HL-60/S4 treated with phorbol 12-myristate 13-acetate at 8.2 ng/mL for 4 days and 3 days (cell line): ENCODE data around the gene HES3.

Experiments
- in situ Hi-C: fragments of 300-500 bp; cut with MboI; formaldehyde crosslinking; loops from 2 replicates; pipeline ENCODE4 v1.15.0; 2022; ENCODE audit warnings: low sequenced_read_pairs

HES3 gene

DNA sequence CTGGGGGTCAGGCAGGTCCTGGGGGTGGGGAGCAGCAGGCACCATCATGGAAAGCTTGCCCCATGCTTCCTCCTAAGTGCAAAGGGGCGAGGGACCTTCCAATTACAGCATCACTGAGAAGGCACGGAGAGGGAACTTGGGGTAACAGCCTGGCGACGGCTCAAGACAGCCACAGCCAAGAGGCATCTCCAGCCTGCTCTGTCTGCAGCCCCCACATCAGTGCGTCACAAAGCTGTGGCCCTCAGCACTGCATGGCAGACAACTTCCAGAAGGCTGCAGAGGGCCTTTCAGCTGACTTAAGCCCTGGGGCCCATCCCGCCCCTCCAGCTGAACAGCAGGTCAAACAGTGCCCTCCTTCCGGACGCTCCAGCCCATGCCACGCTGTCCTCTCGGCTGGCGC lies 30.1 kb downstream of the HES3 start:
- in situ Hi-C loops = loop anchor here (25.0 kb wide), 1 partner anchor 138 kb away; the partner anchor contains the start of genes ESPN and HES2

DNA sequence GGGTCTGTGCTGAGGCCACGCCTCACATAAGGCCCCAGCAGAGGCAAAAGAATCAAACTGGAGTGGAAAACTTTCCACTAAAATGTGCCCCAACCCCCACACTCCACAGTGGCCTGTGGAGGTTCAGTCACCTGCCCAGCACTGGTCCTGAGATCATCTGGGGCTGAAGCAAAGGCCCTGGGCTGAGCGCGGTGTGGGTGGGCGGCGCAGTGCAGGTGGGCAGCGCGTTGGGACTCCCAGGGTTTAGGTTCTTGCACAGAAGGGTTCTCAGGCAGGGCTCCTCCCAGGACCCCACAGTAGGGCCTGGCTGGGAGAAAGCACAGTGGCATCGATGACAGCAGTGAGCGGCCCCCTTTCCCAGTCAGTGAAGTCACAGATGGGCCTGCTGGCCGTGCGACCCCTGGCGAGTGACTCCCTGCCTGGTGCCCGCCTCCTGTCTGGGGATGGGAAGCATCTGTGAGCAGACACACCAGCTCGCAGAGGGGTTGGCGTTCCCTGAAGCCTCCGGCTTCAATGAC lies 30.7 kb downstream of the HES3 start:
- in situ Hi-C loops = loop anchor here (25.0 kb wide), 1 partner anchor 138 kb away; the partner anchor contains the start of genes ESPN and HES2

DNA sequence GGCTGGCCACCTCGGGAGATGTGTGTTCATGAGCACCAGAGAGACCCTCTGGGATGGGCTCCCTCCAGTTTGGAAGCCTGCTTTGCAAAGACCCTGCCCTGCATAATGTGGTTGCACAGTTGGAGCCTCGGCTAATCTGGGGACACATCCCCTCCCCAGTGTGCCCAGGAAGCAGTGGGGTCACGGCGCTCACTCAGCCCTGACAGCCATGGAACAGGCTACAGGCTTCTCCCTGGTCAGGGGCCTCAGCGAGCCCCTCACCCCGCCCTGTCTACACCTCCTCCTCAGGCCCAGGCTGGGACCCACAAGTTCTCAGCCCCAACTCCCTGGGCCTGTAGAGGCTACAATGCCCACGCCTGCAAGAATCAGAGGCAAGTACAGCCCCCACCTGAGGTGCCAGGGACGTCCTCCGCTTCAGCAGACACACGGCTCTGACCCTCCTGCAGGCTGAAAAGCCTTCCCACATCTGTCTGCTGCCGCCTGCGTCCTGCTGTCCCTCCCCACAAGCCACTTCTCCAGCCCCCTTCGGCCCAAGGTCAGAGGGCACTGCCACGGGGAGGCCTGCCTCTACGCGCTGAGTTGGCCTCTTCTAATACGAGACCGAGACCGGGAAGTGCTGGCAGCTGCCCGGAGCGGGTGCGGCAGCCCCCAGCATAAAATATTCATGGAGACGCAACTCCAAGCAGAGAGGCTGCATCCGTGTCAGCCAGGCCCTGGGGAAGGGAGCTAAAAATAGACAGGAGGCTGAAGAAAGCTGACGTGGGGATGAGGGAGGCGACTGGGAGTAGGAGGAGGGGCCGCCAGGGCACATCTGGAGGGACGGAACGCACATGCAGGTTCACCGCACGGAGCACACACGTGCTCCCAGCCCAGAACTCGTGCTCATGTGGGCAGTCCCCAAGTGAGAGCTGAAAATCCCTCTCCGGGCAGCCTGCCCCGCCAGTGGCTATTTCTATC lies 32.1 kb downstream of the HES3 start:
- in situ Hi-C loops = no loop called here

DNA sequence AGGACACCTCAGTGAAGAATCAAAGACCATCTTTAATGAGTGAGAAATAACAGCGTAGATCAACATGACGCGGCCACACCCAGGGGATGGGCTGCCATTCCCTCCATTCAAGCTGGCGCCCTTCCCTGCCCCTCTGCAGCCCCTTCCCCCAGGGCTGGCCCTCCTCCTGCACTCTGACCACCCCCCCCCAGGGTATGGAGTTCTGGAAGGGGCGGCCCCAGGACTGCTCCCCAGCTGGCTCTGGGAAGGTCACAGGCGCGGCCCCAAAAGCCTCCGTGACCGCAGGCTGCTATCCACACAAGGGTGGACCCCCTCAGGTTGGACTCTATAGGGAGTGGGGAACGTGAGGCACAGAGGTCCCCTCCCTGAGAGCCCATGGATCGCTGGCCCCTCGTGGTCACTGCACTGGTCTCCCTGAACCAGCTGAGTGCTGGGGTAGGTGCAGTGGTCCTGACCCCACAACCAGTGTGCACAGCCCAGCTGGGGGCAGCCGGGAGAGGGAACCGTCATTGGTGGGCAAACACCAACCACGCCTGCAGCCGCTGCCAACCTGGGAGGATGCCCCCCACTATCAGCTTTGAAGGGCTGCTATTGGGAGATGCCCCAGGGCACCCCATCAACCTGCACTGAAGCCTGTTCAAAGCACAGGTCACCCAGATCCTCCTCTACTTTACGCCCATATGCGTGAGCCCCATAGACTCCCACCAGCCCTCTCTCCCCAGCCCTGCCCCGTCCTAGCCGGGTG lies 33.0 kb downstream of the HES3 start:
- in situ Hi-C loops = no loop called here

DNA sequence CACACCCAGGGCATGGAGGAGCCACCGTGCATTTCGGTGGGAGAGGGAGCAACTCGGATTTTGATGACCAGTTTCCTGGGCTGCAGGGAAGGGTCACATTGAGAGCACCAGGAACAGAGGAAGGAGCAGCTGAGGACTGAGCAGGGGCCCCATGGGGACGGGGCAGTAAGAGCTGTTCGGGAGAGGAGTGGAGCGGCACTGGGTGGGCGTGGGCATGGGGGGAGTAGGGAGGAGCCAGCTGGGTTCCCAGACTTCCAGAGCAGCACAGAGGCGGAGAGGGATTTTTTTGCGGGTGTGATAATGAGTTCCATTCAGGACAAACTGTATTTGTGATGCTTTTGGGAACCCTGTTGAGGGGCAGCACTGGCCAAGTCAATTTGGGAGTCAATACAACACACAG lies 34.3 kb downstream of the HES3 start:
- in situ Hi-C loops = no loop called here

DNA sequence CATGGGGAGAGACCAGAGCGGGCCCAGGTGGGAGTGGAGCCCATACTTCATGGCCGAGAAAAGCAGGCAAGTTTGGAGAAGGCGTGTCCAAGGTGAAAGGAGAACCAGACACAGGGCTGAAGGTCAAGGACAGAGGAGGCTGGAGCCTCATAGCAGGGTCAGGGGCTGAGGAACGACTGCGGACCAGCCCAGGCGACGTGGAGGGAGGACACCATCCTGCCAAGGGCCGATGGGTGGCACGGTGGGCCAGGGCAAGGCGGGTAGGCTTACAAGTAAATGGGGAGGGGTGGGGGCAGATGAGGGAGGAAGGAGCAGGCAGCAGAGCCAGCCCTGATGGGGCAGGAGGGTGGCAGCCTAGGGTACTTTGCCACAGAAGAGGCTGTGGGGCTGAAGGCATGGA lies 35.1 kb downstream of the HES3 start:
- in situ Hi-C loops = no loop called here

DNA sequence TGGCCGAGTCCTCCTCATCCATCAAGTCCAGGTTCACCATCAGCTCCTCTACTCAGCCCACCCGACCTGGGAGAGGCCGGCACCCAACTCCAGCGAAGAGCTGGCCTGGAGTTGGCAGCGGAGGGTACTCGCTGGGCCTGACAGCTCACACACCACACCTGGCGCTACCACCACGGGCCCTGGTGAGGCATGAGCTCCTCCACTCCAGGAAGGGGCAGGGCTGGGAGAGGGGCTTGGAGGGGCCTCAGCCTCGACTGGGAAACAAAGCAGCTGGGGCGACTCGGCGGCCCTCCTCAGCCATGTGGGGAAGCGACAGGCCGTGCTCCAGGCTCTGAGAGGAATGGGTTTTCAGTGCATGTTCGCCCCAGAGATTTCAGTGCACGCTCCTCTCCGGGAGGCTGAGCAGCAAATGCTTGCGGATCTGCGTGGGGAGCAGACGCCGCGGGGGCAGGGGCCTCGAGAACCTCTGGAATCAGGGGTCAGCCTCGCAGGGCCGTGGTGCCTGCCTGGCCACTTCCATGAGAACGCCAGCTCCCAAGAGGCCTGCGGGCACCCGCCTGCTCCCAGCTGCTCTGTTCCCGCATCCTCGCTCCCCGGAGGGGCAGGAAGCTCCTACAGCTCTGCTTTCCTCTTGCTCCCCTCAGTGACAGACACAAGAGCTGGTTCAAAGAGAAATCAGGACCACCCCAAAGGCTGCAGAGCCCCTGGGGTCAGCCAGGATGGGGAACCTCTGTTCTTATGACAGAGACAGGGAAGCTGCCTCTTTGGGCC lies 35.8 kb downstream of the HES3 start:
- in situ Hi-C loops = no loop called here

DNA sequence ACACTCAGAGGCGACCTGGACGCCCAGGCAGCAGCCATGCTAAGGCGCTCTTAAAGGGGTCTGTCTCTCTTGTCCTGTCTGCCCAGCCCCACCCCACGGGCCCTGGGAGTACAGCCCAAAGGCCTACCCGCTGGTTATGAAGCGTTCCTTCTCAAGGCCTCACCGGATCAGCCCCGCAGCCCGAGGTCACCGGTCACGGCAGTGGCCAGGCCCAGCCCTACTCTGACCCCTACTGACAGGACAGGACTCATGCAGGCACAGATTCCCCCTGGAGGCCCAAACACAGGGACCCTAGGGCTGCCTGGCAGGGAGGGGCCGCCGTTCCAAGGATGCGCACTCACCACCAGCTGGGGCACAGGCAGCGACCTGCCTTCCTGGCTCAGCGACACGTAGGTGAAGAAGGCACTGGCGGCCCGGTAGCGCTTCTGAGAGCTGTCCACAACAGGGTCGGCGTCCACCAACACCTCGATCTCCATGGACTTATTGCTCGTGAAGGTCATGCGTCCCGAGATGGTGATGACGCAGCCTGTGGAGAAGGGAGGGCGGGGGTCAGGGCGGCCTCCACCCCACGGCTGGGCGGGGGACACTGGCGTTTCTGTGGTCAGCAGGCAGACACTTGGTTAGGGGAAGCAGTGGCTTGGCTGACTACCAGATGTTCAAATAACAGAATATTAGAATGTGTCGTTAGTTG lies 36.9 kb downstream of the HES3 start:
- in situ Hi-C loops = no loop called here

DNA sequence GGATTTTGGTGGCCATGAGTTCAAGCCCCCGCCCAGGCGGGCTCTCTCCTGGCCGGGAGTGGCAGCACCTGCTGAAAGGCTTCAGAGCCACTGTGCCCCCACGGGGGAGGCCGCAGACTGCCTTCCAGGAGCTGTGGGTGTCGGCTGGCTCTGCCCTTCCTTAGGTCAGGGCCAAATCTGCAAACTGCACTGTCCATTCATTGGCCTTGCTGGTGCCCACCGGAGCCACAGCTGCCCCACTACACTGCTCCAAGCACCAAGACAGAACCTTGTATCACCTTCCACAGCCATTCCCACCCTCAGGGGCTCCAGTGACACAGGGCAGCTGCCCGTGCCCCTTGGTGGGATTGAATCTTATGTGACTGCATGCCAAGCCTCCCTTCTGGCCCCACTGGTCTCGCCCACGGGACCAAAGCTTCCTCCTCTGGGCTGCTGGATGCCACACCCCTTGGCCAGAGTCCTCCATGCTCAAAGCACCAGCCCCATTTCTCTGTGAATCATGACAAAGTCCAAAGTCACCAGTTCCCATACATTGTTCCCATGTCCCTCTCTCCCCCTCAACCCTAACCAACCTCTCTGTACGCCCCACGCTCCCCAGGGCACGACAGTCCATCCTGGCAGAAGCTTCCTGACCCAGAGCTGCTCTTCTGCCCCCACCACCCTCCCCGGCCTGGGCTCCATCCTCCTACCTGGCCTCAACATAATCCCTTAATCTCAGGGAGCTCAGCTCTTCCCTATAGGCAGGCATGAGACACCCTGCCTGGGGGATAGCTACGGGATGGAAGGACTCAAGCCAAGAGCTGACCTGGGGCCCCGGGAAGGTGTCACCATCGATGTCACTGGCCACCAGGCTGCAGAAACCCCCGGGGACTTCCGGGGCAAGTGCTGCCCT lies 37.8 kb downstream of the HES3 start:
- in situ Hi-C loops = no loop called here

DNA sequence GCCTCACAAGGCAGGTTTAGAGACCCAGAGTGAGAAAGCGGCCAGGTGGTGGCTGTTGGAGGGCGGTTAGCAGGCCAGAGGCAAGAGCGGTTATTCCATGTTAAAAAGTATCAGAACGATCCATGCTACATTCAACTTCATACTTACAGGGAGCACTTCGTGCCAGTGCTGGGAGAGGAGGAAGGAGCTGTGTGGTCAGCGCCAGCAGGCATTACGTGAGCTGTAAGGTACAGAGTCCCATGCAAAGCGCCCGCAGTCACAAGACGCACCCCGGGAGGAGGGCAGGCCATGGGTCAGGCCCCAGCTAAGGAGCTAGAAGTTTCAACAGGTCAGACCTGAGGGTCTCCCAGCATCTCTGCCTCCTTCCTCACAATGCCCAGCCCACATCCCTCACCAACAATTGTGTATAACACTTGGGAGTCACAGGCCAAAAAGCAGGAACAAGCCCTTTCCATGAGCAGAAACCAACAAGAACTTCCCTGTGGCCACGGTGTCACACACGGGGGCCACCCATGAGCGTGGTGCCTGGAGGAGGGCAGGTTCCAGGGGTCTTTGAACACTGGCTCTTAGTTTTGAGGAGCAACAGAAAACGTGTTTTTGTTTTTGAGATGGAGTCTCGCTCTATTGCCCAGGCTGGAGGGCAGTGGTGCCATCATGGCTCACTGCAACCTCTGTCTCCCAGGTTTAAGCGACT lies 38.7 kb downstream of the HES3 start:
- in situ Hi-C loops = no loop called here

DNA sequence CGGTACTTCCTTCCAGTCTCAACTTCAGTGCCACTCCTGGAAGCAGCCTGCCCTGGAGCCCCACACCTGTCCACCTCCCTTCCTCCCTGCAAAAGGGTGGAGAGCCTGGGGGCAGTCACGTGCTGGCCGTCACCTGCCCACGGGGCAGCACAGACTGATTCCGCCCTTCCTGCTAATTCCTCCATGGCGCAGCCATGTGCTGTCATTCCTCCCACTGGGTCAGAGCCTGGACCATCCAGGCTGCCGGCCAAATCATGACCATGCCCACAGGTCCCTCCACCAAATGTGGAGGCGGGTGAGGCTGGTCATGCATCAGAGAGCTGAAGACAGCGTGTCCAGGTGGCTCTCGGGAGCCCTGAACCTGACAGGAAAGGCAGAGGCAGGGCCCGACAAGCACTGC lies 41.4 kb downstream of the HES3 start:
- in situ Hi-C loops = no loop called here

DNA sequence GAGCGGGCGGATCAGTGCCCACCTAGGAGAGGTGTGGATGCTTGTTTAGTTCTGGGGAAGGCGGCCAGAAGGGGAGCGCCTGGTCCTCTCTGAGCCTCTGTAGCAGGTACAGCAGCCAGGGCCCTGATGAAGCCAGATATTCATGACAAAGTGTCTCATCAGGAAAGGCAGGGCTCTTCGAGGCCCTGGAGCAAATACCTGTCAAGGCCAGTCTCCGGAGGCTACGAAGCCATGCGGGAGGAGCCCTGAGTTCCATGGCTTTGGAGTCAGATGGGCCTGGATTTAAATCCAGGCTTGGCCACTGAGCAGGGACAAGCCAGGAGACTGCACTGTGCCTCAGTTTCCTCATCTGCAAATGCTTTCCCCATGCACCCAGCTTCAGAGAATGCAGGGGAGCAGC lies 42.3 kb downstream of the HES3 start:
- in situ Hi-C loops = no loop called here

DNA sequence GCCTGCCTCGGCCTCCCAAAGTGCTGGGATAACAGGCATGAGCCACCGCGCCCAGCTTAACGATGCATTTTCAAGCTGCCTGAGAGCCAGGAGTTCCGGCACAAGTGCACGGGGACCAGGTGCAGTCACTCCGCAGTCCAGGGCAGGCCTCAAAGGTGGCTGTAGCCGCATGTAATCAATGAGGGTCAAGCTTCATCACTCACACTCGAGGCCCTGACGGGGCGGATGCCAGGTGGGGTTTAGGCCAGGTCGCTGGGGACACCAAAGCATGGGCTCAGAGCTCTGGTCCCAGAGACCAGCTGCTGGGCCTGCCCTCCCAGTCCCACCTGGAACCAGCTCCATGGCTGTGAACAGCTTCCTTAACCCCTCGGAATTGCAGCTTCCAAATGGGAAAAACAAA lies 43.0 kb downstream of the HES3 start:
- in situ Hi-C loops = no loop called here

DNA sequence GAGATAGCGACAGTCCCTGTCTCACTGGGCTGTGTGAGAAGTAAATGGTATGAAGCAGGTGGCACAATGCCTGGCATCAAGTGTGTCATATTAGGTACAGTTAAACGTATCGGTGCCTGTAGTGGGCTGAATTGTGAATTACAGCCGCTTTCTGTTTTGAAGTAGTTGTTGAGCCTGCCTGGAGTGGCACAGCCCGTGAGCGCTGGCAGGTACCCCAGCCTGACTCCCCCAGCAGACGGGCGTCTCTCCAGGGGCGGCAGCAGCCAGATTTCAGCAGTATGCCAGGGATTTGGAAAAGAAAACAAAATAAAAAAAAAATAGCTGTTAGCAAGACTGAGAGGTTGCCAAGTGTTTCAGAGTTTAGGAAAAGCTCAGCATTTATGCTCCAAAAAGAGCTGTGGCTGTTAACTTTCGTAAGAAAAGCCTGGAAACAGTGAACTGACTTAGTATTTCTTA lies 43.5 kb downstream of the HES3 start:
- in situ Hi-C loops = no loop called here

DNA sequence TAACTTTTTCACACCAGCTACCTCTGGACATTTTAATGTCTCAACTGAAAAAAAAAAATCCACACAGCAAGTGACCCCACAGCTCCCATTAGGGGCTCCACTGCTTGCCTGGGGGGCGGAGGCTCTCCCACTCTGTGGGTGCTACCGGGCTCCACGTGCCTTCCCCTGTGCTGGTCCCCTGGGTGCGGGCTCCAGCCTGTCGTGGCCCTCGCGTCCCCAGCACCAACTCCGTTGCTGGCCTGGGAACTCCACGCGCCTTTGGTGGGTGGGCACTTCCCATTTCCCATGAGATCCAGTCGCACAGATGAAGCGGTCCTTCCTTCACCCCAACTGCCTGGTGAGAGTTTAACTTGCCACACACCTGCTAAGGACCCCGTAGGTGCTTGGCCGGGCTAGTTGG lies 44.0 kb downstream of the HES3 start:
- in situ Hi-C loops = no loop called here

DNA sequence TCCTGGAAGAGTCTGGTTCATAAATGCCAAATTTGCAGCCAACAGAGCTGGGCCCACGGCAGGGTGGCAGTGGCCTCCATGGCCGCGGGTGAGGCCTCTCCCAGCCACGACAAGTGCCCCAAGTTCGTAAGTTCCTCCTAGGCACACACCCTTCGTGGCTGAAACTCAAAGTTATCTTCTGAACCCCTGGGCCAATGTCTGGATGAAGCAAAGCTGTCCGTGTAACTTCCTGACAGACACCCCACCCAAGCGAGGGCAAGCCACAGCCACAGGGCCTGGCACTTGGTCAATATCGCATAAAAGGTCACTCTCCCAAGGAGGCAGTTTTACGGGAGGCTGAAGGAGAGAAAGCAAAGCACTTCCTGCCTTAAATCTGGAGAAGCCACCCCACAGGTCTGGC lies 44.7 kb downstream of the HES3 start:
- in situ Hi-C loops = no loop called here

DNA sequence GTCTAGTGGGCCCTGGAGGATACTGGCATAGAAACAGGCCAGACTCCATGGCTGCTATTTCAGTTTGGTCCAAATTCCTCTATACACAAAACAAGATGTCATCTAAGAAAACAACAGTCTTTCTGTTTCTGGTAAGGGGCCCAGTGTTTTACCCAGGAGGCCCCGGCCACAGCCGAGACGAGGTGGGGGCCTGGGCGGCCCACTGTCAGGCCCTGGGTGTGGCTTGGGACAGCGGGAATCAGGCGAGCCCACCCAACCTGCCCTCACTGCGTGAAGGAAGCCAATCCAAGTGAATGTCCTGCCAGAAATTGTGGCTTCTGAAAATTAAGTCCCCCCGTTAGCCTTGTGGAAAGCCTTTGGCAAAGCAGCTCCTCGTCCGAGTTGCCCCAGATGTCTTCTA lies 48.1 kb downstream of the HES3 start:
- in situ Hi-C loops = no loop called here

DNA sequence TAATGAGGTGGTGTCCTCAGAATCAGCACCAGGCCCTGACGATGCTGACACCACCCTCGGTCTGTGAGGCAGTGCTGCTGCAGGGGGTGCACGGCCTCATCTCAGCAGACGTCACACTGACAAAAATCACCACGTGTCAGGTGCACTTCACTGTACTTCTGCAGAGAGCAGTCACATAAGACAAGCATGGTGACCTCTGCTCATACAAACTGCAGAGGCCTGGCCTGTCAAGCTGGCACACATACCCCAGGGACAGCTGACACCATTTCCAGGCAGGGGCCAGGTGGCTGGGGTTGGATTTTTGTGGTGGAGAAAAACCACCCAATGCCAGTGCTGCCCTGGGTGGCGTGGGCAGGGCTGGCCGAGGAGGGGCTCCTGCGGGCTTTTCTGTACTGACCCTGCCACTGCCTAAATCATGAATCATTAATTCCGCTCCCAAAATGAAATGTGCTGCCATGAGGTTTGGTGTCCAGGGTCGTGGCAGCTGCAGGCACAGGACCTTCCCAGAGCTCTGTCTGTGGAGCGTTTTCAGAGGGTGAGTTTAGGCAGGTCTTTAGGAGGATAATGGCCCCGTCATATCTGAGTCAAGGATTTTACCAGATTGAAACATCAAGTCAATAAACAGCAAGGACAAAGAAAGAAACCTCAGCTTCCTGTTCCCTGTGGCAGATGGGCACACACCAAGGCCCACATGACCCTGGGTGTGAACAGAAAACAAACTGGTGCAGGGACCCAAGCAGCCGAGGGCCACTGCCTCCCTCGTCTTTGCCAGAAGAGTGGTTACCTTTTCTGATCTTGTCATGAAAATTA lies 50.3 kb downstream of the HES3 start:
- in situ Hi-C loops = no loop called here
